HG03064 (cell line): ENCODE measurements around the gene BTF3L4.
"Not testable (repeated sequence)": the region's sequence is repeated elsewhere in the genome, so short reads cannot be mapped to it uniquely, and the experiment has no call there.

Source experiments
- ATAC-seq: cut with Tn5 transposase; IDR thresholded peaks from one replicate; pipeline ENCODE4 v1.9.1; 2021; ENCODE audit warnings: low read depth; ENCODE audit not compliant: unreplicated experiment

Gene BTF3L4

GRCh38 chr1:52055066-52055865 is 829 bp upstream of the BTF3L4 start, which contains the start of gene TXNDC12:
TXNDC12 (minus strand) TSS chr1:52055191; CDS start chr1:52055096, 95 bp downstream.
- ATAC-seq, result peak; percentile 41

GRCh38 chr1:52055866-52056162 is 281 bp upstream of the BTF3L4 start:
- ATAC-seq, result no peak

GRCh38 chr1:52056937-52057231 is 789 bp downstream of the BTF3L4 start:
- ATAC-seq, result peak; percentile 50

GRCh38 chr1:52057255-52057654 is 1.2 kb downstream of the BTF3L4 start:
- ATAC-seq, result no peak

- ATAC-seq, result no peak
Observed at GRCh38 chr1:52057876-52058415, 1.9 kb downstream of the BTF3L4 start.

- ATAC-seq, result no peak
Observed at GRCh38 chr1:52059321-52059720, 3.2 kb downstream of the BTF3L4 start.

GRCh38 chr1:52059888-52060287 is 3.8 kb downstream of the BTF3L4 start:
- ATAC-seq, result no peak

- ATAC-seq, result no peak
Observed at GRCh38 chr1:52060822-52061221, 4.7 kb downstream of the BTF3L4 start.

GRCh38 chr1:52063192-52063591 is 7.1 kb downstream of the BTF3L4 start:
- no peak for ATAC-seq

- ATAC-seq, result no peak
Observed at GRCh38 chr1:52070704-52071103, 14.6 kb downstream of the BTF3L4 start.

GRCh38 chr1:52072291-52072690 is 16.2 kb downstream of the BTF3L4 start:
- no peak for ATAC-seq

- not testable (repeated sequence) for ATAC-seq
Observed at GRCh38 chr1:52077277-52077676, 21.2 kb downstream of the BTF3L4 start.

- no peak for ATAC-seq
Observed at GRCh38 chr1:52080014-52080415, 23.9 kb downstream of the BTF3L4 start.

GRCh38 chr1:52087892-52088291 is 31.8 kb downstream of the BTF3L4 start:
- not testable (repeated sequence) for ATAC-seq

- not testable (repeated sequence) for ATAC-seq
Observed at GRCh38 chr1:52094300-52094699, 38.2 kb downstream of the BTF3L4 start.

- ATAC-seq, result no peak
Observed at GRCh38 chr1:52096216-52096615, 40.1 kb downstream of the BTF3L4 start.

- no peak for ATAC-seq
Observed at GRCh38 chr1:52098139-52098871, 42.2 kb downstream of the BTF3L4 start.

- peak; percentile 72 for ATAC-seq
Observed at GRCh38 chr1:52102336-52103013, 46.4 kb downstream of the BTF3L4 start.

GRCh38 chr1:52111492-52111891 is 55.4 kb downstream of the BTF3L4 start:
- ATAC-seq, result no peak

GRCh38 chr1:52112489-52112888 is 56.4 kb downstream of the BTF3L4 start:
- no peak for ATAC-seq
